HG03039 (cell line): ENCODE results near the gene PDS5B.
"Not testable (repeated sequence)": the region's sequence is repeated elsewhere in the genome, so short reads cannot be mapped to it uniquely, and the experiment has no call there.

ENCODE experiments used
- ATAC-seq: cut with Tn5 transposase; IDR thresholded peaks from one replicate; pipeline ENCODE4 v1.9.1; 2021; ENCODE audit warnings: mild to moderate bottlenecking, moderate library complexity; ENCODE audit not compliant: unreplicated experiment

The PDS5B gene

DNA sequence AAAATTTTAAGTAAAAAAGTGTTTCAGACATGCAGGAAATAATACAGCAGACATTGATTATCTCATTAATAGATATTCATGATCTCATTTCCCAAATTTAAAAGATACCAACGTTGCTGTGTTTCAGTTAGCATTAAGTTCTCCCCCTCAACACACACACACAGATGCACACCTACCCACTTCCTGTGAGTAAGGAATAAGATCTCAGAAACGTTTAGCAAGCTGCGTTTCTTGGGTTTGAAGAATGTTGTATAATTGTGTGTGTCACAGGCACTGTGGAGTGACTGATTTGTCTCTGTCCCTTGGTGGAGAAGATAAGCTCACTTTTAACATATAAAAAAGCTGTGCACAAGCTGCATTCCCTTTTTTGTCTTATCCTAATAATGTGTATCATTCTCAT is 196.8 kb downstream of the PDS5B start:
- ATAC-seq, result no peak

DNA sequence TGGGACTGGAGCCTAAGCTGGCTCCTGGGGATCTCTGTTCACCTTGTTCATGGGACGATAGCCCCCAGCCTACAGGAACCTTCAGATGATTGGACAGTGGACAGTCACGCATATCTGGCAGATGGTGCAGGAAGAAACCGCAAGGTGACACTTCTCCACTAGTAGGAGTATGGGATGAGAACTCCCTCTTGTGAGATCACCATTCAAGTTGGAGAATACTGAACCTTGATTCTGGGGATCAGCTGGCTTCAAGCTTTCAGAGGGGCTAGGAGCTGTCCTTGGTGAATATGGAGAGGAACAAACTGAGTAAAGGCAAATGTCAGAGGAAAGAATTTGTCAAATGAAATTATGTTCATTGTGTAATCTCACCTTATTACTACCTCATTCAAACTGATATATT is 204.5 kb downstream of the PDS5B start:
- ATAC-seq, result no peak

GRCh38 chr13:32791545-32792172 is 205.4 kb downstream of the PDS5B start:
- ATAC-seq, result peak; percentile 56

DNA sequence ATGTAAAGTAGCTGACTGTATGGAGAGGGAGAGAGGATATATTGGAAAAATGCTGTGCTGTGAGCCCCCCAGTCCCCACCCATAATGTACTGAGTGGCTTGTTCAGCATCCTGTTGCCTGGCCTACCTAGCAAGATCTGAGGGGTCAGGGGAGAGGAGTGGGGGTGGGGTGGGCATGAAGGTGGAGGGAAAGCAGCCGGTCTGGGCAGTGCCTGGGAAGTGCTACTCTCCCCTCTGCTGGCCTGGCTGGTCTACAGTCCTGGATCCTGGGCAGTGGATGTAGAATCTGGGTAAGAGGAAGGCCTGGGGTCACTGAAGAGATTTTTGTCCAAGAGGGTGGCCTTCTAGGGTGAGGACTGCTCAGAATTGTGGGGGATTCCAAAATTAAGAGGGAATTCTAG is 210.5 kb downstream of the PDS5B start:
- ATAC-seq, result no peak

DNA sequence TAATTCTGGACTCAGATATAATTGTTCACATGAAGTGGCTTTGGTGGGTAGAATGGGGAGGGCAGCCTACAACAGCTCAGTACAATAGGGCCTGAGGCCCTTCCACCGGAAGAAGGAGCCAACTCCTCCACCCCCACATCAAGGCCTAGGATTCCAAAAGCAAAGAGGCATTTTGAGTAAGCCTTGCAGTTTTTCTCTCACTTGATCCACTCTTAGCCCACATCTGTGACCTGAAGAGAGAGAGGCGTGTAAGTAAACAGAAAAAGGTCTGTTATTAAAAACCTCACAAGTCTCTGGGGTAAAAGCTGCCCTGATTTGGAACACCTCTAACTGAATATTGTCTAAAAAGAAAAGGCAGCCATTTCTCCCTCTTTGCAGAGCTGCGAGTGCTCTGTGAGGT is 215.9 kb downstream of the PDS5B start:
- ATAC-seq, result no peak

GRCh38 chr13:32804673-32805230 is 218.5 kb downstream of the PDS5B start:
- ATAC-seq, result no peak

DNA sequence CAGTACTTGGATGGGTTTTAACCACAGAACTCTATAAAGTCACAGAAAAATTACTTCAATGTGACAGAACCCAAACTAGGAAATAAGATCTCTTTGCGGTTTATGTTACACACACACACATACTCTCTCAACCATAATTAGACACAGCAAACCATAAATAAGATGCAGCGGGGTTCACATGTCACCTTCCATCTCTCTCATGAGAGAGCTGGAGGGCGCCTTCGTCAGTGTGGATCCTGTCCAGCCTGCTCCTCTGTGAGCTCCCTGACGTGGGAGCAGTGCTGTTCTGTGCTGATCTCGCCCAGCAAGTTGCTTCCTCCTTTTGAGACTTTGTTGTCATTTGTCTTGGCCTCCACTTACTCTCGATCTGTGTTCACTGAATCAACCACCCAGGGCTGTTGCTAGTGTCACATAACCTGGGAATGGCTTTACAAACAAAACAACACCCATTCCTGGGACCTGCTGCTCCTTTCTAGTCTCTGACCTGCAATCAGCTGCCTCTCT is 225.1 kb downstream of the PDS5B start:
- ATAC-seq, result no peak

DNA sequence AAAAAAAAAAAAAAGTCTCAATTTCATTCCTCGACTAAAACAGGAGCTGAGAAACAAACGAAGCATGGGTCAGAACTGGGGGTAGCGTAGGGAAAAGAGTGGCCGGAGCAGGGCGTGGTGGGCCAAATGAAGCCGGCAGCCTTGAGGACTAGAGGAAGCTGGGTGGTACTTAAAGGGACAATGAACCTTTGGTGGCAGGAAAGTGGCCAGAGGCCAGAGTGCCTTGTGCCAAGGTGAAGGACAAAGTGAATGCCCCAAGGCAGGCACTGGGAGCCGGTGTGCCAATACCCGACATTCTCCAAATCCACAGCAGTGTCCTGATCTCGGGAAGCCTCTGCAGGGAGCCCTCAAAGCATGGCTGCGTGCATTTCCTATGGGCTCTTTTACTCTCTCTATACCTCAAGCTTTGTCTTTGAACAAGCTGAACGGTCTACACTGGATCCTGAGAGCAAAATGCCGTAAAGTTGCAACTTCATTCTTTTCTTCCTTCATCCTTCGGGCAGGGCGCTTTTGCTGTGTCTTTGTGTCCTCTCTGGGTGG is 235.0 kb downstream of the PDS5B start:
- ATAC-seq, result no peak

DNA sequence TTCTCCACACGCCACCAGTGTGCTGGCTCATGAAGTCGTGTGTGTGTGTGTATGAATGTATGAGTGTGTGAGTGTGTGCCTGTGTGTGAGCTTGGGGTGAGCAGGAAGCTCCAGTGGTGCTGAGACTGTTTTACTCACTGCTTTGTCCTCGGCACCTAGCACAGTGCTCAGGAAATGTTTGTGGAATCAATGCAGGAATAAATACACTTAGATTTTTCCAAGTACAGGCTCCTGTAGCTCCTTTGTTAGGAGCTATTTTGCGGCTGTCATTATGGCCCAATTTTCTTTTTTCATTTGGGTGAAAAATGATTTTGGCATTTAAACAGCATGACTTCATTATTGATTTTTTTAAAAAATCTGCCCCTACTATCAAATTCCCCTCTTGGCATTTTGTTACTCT is 236.5 kb downstream of the PDS5B start:
- no peak for ATAC-seq

- no peak for ATAC-seq
Observed at GRCh38 chr13:32823597-32823996, 237.3 kb downstream of the PDS5B start.

DNA sequence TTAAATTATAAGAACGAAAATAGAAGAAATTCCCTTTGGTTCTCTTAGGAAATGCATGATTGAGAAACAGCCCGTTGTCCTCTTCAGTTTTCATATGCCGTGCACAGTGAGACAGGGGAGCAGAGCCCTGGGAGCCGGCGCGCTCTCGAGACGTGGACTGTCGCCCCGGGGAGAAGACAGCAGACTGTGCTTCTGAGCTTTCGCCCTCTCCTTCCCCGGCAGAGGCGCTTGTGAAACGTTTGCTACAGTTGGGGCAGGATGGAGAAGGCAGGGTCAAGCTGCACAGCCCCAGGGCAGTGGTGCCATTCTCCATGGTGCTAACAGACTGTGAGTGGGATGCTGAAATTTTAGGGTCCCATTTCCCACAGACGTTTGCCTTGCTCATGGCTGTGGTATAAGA is 237.8 kb downstream of the PDS5B start:
- no peak for ATAC-seq

DNA sequence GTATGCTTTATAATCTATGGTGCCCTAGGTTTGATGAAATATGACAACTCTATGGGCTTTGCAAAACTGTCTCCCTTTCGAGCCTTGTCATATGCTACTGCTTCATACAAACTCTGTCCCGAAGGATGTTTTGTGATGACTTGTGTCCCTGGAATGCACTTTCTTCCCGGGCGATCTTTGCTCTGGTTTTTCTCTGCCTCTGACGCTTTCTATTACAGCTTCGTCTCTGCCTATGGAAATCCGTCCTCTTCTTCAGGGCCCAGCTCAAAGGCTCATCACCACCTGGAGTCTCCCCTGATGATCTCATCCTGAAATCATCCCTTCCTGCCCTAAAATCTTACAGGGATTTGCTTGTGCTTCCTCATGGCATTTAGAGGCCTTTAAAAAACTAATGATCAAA is 238.4 kb downstream of the PDS5B start:
- no peak for ATAC-seq

DNA sequence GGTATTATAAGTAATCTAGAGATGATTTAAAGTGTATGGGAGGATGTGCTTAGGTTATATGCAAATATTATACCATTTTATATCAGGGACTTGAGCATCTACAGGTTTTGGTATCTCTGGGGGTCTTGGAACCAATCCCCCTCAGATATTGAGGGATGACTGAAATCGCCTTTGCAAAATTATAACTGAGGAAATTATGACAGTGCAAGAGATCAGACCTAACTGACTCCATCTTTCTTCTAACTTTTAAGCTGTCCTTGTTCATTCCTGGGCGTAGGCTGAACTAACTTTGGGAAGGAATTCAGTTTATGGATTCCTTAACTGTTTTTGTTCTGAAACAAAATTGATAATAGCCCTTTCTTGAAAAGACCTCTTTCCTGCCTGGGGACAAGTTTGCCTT is 239.2 kb downstream of the PDS5B start:
- no peak for ATAC-seq

DNA sequence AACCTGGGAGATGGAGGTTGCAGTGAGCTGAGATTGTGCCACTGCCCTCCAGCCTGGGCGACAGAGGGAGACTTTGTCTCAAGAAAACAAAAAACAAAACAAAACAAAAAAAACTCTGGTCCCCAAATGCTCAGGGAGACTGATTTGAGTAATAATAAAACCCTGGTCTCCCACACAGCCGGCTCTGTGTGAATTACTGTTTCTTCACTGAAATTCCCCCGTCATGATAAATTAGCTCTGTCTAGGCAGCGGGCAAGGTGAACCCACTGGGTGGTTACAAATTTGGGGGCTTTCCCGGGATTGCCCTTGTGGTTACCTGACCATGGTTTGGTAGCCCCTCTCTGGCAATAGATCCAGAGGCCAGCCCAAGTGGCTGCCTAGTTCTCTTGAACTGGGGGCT is 240.1 kb downstream of the PDS5B start:
- ATAC-seq, result not testable (repeated sequence)
